Activated naive CD4-positive, alpha-beta T cell treated with anti-CD3 and anti-CD28 coated beads, Interleukin-2, amount 10 ng/mL, durations not matched to agents 7 days and 5 days (primary cell): Measurements from ENCODE around the gene VWC2L.

Source experiments
- CTCF ChIA-PET: fragments of 350-600 bp; sonication (Branson Sonifier 250); formaldehyde crosslinking; loops from one replicate; lab custom pipeline; 2021; ENCODE audit warnings: antibody characterized with exemption; lab: Charles Lee
- DNase-seq: peaks from one replicate; pipeline ENCODE4 v3.0.0-alpha.2; 2020
- H3K27ac Mint-ChIP-seq: one replicate; pipeline ENCODE4 v1.8.0; 2021; ENCODE audit warnings: mild to moderate bottlenecking, moderate library complexity, mixed read lengths
- H3K27me3 Mint-ChIP-seq: one replicate; pipeline ENCODE4 v1.8.0; 2021; ENCODE audit warnings: mild to moderate bottlenecking, mixed read lengths
- H3K36me3 Mint-ChIP-seq: one replicate; pipeline ENCODE4 v1.8.0; 2021; ENCODE audit warnings: mixed read lengths
- H3K4me1 Mint-ChIP-seq: one replicate; pipeline ENCODE4 v1.8.0; 2021; ENCODE audit warnings: mixed read lengths
- H3K4me3 Mint-ChIP-seq: one replicate; pipeline ENCODE4 v1.8.0; 2021; ENCODE audit warnings: mild to moderate bottlenecking, moderate library complexity, mixed read lengths
- H3K9me3 Mint-ChIP-seq: one replicate; pipeline ENCODE4 v1.8.0; 2021; ENCODE audit warnings: mixed read lengths

Gene VWC2L

DNA sequence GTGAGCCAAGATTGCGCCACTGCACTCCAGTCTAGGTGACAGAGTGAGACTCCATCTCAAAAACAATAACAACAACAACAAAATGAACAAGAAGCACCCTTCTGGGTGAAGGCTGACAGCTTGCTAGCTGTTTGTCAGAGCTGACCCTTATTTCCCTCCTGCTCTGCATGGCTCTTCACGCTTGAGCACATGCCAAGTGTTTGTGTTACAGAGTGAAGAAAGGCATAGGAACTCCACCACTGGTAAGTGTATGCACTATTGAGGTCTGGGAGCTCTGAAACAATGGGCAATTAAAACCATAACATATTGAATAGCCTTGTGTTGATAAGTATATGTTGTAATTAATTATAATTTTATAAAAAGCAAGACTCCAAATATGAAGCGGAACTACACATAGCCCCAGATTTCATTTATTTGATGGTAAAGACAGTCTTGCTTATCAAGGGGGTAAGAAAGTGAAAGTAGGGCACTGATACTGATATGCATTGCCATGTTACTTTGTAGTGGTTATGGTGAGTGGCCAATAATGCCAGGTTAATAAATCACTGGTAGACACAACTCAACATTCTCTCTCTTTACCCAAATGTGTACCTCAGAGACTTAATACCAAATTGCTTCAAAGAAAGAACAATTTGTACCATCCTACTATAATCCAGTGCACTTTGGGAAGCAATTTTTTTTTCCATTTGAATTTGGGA, 163.4 kb downstream of the VWC2L start:
- H3K27me3 Mint-ChIP-seq = no peaks in the 10 kb centered on the region
- DNase-seq = no peak
- H3K4me3 Mint-ChIP-seq = no peak overlapping the region
- CTCF ChIA-PET = no interaction called here
- H3K27ac Mint-ChIP-seq = no peak overlapping the region
- H3K36me3 Mint-ChIP-seq = no peaks in the 10 kb centered on the region
- peaks cover 2% of the 10 kb centered on the region for H3K4me1 Mint-ChIP-seq
- no peaks in the 10 kb centered on the region for H3K9me3 Mint-ChIP-seq

DNA sequence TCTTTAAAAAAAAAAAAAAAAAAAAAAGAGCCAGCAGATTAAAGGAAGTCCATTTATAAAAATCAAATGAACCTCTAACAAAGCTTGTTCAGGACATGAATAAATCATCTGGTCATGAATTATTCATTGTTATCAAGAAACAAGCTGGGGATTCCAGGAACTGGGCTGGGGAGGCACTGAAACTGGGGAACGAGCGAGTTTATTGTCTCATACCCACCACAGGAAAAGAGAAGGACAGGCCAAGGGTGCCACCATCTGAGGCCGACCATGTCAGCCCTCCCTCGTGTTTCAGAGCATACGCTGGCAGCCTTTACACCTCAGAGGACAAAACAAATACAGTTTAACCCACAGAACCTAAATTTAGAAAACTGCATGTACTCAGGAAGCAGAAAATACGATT, 164.2 kb downstream of the VWC2L start:
- Mint-ChIP-seq H3K36me3 (no peaks in the 10 kb centered on the region), H3K4me3 (no peak overlapping the region), H3K27ac (no peak overlapping the region), H3K27me3 (no peaks in the 10 kb centered on the region), H3K9me3 (no peaks in the 10 kb centered on the region), H3K4me1 (peaks cover 2% of the 10 kb centered on the region)
- CTCF ChIA-PET = no interaction called here
- no peak for DNase-seq

DNA sequence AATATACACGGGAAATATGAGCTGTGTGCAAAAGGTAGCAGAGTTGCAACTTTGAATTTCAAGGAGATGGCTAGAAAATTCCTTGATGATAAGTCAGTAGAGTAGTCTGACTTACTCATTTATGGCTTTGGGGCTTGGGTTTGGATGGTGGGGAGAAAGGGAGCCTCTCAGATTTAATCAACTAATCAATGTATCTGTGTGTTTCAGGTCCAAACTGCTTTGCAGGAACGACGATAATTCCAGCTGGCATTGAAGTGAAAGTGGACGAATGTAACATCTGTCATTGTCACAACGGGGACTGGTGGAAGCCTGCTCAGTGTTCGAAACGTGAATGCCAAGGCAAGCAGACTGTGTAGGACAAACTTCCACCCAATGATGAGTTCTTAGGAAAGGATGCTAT, 164.6 kb downstream of the VWC2L start:
- CTCF ChIA-PET = no interaction called here
- H3K27me3 Mint-ChIP-seq = no peaks in the 10 kb centered on the region
- no peak overlapping the region for H3K4me3 Mint-ChIP-seq

DNA sequence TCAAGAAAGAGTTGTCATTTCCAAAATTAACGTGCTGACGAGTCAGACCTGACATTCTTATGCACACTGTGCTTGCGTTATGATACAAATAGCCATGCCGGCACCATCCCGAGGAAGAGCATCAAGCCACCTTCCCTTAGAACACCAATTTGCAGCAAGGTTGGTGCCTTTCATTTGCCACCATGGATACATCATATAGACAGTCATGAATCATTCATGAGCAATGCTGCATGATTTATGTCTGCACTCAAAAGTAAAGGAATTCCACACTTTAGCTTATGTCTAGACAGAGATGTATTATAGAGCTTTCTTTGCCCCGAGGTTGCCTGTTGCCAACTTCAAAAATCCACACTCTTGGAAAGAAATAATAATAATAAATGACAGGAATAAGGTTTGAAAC, 166.9 kb downstream of the VWC2L start:
- H3K4me3 Mint-ChIP-seq = no peak overlapping the region
- H3K9me3 Mint-ChIP-seq = no peaks in the 10 kb centered on the region
- CTCF ChIA-PET = no interaction called here
- no peaks in the 10 kb centered on the region for H3K36me3 Mint-ChIP-seq
- DNase-seq = no peak
- H3K27me3 Mint-ChIP-seq = no peaks in the 10 kb centered on the region
- peaks cover 2% of the 10 kb centered on the region for H3K4me1 Mint-ChIP-seq
- H3K27ac Mint-ChIP-seq = no peak overlapping the region

More for the DNA sequence above, 164.6 kb downstream of the VWC2L start:
- no peaks in the 10 kb centered on the region for H3K36me3 Mint-ChIP-seq
- H3K4me1 Mint-ChIP-seq = peaks cover 2% of the 10 kb centered on the region
- no peak for DNase-seq
- no peaks in the 10 kb centered on the region for H3K9me3 Mint-ChIP-seq
- H3K27ac Mint-ChIP-seq = no peak overlapping the region

DNA sequence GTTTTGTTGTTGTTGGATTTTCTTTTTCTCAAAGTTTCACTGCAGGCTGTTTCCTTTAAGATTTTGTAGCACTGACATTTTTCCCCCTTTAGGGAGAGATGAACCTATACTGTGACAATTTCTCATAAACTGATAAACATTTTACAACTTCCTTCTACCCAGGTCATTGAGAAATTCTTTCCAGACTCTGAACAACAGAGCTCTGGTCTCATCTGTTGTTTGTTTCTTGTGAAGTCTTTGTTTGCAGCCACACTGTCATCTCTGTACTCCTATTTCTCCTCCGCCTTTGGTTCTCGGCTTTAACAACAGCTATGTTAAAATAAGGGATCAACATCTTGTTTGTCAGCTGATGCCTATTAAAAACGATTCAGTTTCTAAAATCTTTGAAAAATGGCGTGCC, 167.6 kb downstream of the VWC2L start:
- no peak for DNase-seq
- Mint-ChIP-seq H3K4me1 (peaks cover 2% of the 10 kb centered on the region), H3K4me3 (no peak overlapping the region), H3K27ac (no peak overlapping the region), H3K36me3 (no peaks in the 10 kb centered on the region), H3K9me3 (no peaks in the 10 kb centered on the region), H3K27me3 (no peaks in the 10 kb centered on the region)
- CTCF ChIA-PET = no interaction called here

DNA sequence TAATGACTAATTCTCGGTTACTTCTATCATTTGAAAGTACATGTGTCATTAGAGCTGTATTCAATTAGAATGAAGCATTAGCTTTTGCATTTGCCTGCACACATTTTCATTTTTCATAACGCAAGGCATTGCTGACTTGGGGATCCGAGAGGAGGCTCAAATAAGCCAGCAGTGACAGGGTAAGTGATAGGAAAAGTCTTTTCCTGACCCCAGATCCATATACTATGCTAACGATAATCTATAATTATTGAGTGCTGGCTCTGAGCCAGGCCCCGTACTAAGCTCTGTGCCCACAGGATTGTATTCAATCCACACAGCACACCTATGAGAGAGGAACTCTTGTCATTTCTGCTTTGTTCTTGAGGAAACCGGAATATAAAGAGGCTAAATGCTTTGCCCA, 168.2 kb downstream of the VWC2L start:
- Mint-ChIP-seq H3K36me3 (no peaks in the 10 kb centered on the region), H3K27ac (no peak overlapping the region), H3K4me3 (no peak overlapping the region), H3K9me3 (no peaks in the 10 kb centered on the region), H3K4me1 (peaks cover 2% of the 10 kb centered on the region), H3K27me3 (no peaks in the 10 kb centered on the region)
- no peak for DNase-seq
- CTCF ChIA-PET = no interaction called here

DNA sequence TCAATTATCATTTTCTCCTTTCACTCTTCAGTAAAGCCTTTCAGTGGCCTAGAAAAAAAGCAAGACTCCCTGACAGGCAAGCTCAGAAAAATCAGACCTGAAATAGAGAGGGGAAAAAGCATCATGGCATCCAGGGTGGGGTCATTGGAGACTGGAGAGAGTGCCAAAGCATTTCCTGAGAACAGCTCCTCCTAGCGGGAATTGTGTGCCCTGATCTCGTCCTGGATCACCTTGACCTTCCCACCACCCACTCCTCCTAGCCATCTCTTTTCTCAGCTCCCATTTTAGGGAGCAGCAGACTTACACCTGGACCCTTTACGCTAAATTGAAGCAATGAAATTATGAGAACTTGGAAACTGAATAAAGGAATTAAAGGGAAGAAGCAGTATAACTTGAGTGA, 176.6 kb downstream of the VWC2L start:
- CTCF ChIA-PET = no interaction called here
- Mint-ChIP-seq H3K27me3 (no peaks in the 10 kb centered on the region), H3K36me3 (no peaks in the 10 kb centered on the region), H3K4me1 (no peaks in the 10 kb centered on the region), H3K9me3 (no peaks in the 10 kb centered on the region), H3K4me3 (no peak overlapping the region), H3K27ac (no peak overlapping the region)
- no peak for DNase-seq

DNA sequence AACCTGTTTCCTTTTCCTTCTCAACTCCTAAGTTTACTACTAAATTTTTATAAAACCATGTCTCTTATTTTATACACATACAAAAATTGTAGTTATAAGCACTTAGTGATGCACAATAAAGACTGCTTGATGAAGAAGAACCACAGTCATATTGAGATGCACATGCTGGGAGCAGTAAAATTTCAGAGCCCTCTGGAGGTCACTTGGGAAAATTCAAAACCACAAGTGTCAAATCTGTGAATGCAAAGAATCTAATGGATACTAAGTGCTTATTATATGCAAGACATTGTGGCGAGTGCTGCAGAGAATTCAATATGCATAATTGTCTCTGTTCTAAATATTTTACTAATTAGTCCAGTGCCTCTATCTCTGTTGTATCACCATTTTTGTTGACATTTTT, 180.5 kb downstream of the VWC2L start:
- Mint-ChIP-seq H3K4me1 (no peaks in the 10 kb centered on the region), H3K36me3 (no peaks in the 10 kb centered on the region), H3K9me3 (no peaks in the 10 kb centered on the region), H3K27me3 (no peaks in the 10 kb centered on the region), H3K4me3 (no peak overlapping the region), H3K27ac (no peak overlapping the region)
- no peak for DNase-seq
- CTCF ChIA-PET = no interaction called here

DNA sequence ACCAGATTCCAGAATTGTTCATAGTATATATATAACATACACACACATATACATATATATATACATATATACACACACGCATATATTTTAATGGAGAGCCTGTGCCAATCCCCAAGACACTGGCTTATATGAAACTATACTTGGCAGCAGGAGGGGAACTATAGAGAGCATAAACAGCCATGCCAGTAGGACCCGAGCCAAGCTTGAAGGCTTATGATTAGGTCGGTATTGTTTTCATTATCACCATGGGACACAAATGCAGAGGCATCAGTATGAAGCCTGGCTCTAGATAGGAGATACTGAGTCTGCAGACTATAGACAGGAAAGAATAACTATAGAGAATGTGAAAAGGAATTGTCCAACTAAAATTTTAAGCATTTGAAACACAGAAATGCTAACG, 181.2 kb downstream of the VWC2L start:
- Mint-ChIP-seq H3K4me3 (no peak overlapping the region), H3K27me3 (no peaks in the 10 kb centered on the region), H3K27ac (no peak overlapping the region), H3K4me1 (no peaks in the 10 kb centered on the region), H3K9me3 (no peaks in the 10 kb centered on the region), H3K36me3 (no peaks in the 10 kb centered on the region)
- CTCF ChIA-PET = no interaction called here
- DNase-seq = no peak

DNA sequence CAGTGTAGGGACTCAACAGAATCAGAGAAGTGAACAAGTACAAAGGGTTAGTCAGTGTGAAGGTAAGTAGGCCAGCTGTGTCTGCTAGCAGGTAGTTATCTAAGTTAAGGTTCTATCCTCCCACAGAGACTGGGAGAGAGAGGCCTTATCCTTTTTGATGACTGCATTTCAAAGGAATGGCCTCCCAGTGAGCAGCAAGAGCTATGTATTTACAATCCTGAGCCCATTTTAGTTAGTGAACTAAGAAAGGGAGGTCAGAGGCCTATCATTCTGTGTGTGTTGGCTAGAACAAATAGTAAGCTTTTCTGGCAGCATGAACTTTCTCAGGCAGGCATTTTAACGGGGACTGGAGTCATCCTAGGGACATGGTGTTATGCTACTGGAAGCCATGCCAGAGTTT, 182.9 kb downstream of the VWC2L start:
- CTCF ChIA-PET = no interaction called here
- no peaks in the 10 kb centered on the region for H3K36me3 Mint-ChIP-seq
- no peaks in the 10 kb centered on the region for H3K27me3 Mint-ChIP-seq
- H3K27ac Mint-ChIP-seq = no peak overlapping the region
- H3K9me3 Mint-ChIP-seq = no peaks in the 10 kb centered on the region
- H3K4me1 Mint-ChIP-seq = no peaks in the 10 kb centered on the region
- no peak for DNase-seq
- no peak overlapping the region for H3K4me3 Mint-ChIP-seq

DNA sequence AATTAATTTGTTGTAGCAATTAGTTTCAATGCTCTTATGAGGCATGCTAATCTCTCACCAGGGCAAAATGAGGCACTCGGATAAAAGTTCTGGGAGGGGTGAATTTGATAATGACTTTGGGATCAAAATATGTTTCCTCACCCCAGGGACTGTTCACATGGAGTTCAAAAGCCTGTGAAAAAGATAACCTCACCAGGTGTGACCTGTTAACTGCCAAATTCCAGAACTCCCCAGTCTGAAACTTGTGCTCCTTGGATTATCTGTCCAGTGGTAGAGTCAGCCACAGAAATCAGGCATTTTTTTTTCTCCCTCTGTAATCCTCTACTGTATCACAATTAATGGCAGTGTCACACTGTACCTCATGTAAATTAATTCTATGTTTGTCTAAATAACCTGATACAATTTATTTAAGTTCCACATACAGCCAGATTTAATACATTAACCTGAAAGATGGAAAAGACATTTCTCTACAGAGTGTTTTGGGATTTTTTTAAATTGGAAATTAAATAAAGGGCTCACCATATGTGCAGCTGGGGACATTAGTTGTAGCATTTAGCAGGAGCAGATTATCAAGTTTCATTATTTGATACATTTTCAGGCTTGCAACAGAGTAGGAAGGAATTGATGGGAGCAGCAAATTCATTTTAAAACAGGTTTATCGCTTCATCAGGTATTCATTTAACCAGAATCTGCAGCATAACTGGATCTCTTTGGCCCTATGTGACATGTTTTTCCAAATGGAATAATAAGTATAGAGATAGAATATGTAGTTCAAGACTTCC, 191.2 kb downstream of the VWC2L start:
- no peak overlapping the region for H3K27ac Mint-ChIP-seq
- CTCF ChIA-PET = no interaction called here
- no peaks in the 10 kb centered on the region for H3K27me3 Mint-ChIP-seq
- no peak overlapping the region for H3K4me3 Mint-ChIP-seq
- no peak for DNase-seq
- no peaks in the 10 kb centered on the region for H3K36me3 Mint-ChIP-seq
- H3K9me3 Mint-ChIP-seq = no peaks in the 10 kb centered on the region
- no peaks in the 10 kb centered on the region for H3K4me1 Mint-ChIP-seq

DNA sequence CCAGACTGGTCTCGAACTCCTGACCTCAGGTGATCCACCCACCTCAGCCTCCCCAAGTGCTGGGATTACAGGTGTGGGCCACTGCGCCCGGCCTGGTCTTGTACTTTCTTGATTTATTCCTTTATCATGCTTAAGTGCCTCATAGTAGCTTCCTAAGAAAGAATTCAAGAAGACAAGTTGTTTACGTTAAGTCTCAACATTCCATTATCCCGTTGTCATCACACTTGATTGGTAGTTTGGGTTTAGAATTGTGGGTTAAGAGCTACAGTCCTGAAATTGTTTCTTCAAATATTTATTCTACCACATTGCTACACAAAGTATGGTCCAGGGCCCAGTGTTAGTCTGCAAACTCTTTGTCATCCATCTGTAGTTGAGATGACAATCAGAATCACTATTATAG, 194.0 kb downstream of the VWC2L start:
- H3K27ac Mint-ChIP-seq = no peak overlapping the region
- H3K27me3 Mint-ChIP-seq = no peaks in the 10 kb centered on the region
- no peak overlapping the region for H3K4me3 Mint-ChIP-seq
- H3K36me3 Mint-ChIP-seq = no peaks in the 10 kb centered on the region
- H3K4me1 Mint-ChIP-seq = no peaks in the 10 kb centered on the region
- CTCF ChIA-PET = no interaction called here
- H3K9me3 Mint-ChIP-seq = no peaks in the 10 kb centered on the region
- no peak for DNase-seq

DNA sequence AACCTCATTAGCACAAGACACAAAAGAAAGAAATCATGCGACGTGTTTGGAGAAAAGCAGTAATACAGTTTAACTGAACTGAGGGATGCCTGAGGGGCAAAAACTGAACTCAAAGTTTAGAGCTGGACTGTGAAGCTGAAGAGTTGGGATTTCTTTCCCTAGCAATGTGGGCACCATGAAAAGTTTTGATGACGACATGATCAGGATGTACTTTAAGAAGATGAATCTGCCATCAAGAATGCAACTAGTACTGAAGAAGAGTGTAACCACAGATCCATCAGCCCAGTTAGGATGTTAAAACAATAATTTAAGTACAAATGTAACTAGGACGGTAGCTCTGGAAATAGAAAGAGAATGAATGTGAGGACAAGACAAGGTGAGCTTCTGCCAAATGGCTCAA, 196.2 kb downstream of the VWC2L start:
- H3K4me1 Mint-ChIP-seq = no peaks in the 10 kb centered on the region
- H3K4me3 Mint-ChIP-seq = no peak overlapping the region
- CTCF ChIA-PET = interaction anchor here (0.6 kb wide), 1 partner anchor 32 kb away, joined by 3 read pairs; no protein-coding TSS in a partner anchor
- H3K27ac Mint-ChIP-seq = no peak overlapping the region
- no peak for DNase-seq
- H3K36me3 Mint-ChIP-seq = no peaks in the 10 kb centered on the region
- no peaks in the 10 kb centered on the region for H3K27me3 Mint-ChIP-seq
- H3K9me3 Mint-ChIP-seq = no peaks in the 10 kb centered on the region

DNA sequence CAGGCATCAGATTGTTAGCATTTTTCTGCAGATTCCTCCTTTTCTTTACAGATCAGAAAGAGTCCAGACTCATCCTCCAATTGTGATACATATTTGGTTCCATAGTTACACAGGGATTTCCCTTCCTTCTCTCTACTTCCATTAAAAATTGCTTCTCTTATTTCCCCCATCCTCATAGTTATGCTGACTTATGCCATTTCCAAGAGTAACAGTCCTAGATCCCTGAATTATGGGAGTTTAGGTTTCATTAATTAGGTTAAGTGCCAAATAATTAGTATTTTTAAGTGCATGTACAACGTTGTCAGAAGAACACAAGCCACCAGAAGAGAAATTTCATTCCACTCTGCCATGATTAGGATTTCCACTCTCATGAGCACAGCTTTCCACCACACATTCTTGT, 200.2 kb downstream of the VWC2L start:
- CTCF ChIA-PET = no interaction called here
- Mint-ChIP-seq H3K27ac (no peak overlapping the region), H3K4me1 (no peaks in the 10 kb centered on the region), H3K36me3 (no peaks in the 10 kb centered on the region), H3K9me3 (no peaks in the 10 kb centered on the region), H3K27me3 (no peaks in the 10 kb centered on the region), H3K4me3 (no peak overlapping the region)
- DNase-seq = no peak

DNA sequence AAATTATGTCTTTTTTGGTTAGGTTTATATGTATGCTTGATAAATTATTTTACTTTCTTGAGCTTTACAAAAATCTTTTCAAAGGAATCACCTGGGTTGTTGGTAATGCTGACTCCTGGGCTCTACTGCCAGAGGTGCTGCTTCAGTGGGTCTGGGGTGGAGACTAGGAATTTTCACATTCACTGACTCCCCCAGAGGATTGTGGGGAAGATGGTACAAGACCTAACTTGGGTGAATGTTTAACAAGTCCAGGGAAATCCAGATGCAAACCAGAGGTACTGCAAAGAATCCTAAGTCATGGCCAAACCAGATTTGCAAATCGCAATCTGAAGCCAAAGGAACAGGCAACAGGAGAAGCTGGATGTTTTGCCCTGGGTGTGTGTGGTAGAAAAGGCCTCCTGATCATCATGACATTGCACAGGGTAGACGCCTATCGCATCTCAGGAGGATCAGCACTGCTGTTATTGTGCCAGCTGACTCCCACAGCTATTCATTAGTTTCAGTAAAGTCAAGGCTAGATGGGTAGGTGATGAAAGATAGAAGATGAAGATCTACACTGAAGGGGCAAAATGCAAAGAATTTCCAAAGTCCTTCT, 213.4 kb downstream of the VWC2L start:
- Mint-ChIP-seq H3K4me1 (no peaks in the 10 kb centered on the region), H3K27ac (no peak overlapping the region), H3K27me3 (no peaks in the 10 kb centered on the region), H3K4me3 (no peak overlapping the region), H3K36me3 (no peaks in the 10 kb centered on the region), H3K9me3 (no peaks in the 10 kb centered on the region)
- no peak for DNase-seq
- CTCF ChIA-PET = no interaction called here
